H9 (cell line): Measurements from ENCODE around the gene ASS1. TPM values are rescaled to one million over a fixed set of nuclear protein-coding genes. Genes with fewer than 3 reads are reported as not detected.
A peak's percentile ranks its signal among the peaks of the same experiment; 100 is the strongest.

Experiments
- DNase-seq: peaks from one replicate; pipeline ENCODE4 v3.0.0-alpha.2; 2017
- H2AFZ ChIP-seq: one replicate; pipeline ENCODE4 v1.6.1; 2013; ENCODE audit warnings: mild to moderate bottlenecking, low read length, control low read depth, moderate library complexity
- H2AK5ac ChIP-seq: 2 replicates; pipeline ENCODE4 v1.6.1; 2013; ENCODE audit warnings: low read length, control low read depth, mixed read lengths; ENCODE audit not compliant: insufficient read length
- H2BK120ac ChIP-seq: one replicate; pipeline ENCODE4 v1.6.1; 2013; ENCODE audit warnings: low read depth, mild to moderate bottlenecking, low read length, control low read depth, inconsistent platforms; ENCODE audit not compliant: poor library complexity, severe bottlenecking
- H2BK12ac ChIP-seq: 2 replicates; pipeline ENCODE4 v1.6.1; 2013; ENCODE audit warnings: low read length, control low read depth, mixed read lengths, low read depth; ENCODE audit not compliant: insufficient read length
- H2BK15ac ChIP-seq: 2 replicates; pipeline ENCODE4 v1.6.1; 2013; ENCODE audit warnings: low read depth, low read length, control low read depth
- H2BK20ac ChIP-seq: one replicate; pipeline ENCODE4 v1.6.1; 2013; ENCODE audit warnings: low read depth, mild to moderate bottlenecking, low read length, control low read depth, inconsistent platforms; ENCODE audit not compliant: poor library complexity, severe bottlenecking
- H2BK5ac ChIP-seq: 2 replicates; pipeline ENCODE4 v1.6.1; 2013; ENCODE audit warnings: low read length, control low read depth, mixed read lengths; ENCODE audit not compliant: insufficient read length
- H3K14ac ChIP-seq: 2 replicates; pipeline ENCODE4 v1.6.1; 2013; ENCODE audit warnings: low read length, control low read depth; ENCODE audit not compliant: insufficient read depth
- H3K18ac ChIP-seq: 2 replicates; pipeline ENCODE4 v1.6.1; 2013; ENCODE audit warnings: low read depth, mild to moderate bottlenecking, mixed read lengths, low read length, control low read depth; ENCODE audit not compliant: insufficient read length
- H3K23ac ChIP-seq: 2 replicates; pipeline ENCODE4 v1.6.1; 2013; ENCODE audit warnings: low read length, control low read depth, mixed read lengths, low read depth; ENCODE audit not compliant: insufficient read length
- H3K23me2 ChIP-seq: 2 replicates; pipeline ENCODE4 v1.6.1; 2013; ENCODE audit warnings: low read depth, mild to moderate bottlenecking, mixed read lengths, low read length, control low read depth; ENCODE audit not compliant: insufficient read length, poor library complexity, severe bottlenecking
- H3K27ac ChIP-seq: 2 replicates; pipeline ENCODE4 v1.5.1; 2013; ENCODE audit warnings: low read length, control low read depth, mixed read lengths, low read depth; ENCODE audit not compliant: insufficient read length
- H3K27me3 ChIP-seq: 2 replicates; pipeline ENCODE4 v1.6.1; 2013; ENCODE audit warnings: low read length, control low read depth, inconsistent platforms; ENCODE audit not compliant: insufficient read depth
- H3K4ac ChIP-seq: 2 replicates; pipeline ENCODE4 v1.6.1; 2013; ENCODE audit warnings: low read depth, mild to moderate bottlenecking, control low read depth, inconsistent platforms, low read length, moderate library complexity
- H3K4me1 ChIP-seq: 2 replicates; pipeline ENCODE4 v1.6.1; 2013; ENCODE audit warnings: low read length, control low read depth, inconsistent platforms; ENCODE audit not compliant: insufficient read depth
- H3K4me2 ChIP-seq: 2 replicates; pipeline ENCODE4 v1.6.1; 2013; ENCODE audit warnings: low read length, control low read depth, mixed read lengths; ENCODE audit not compliant: insufficient read length, insufficient read depth
- H3K56ac ChIP-seq: 2 replicates; pipeline ENCODE4 v1.6.1; 2013; ENCODE audit warnings: low read depth, mild to moderate bottlenecking, mixed read lengths, low read length, control low read depth; ENCODE audit not compliant: insufficient read length
- H3K79me1 ChIP-seq: 2 replicates; pipeline ENCODE4 v1.6.1; 2013; ENCODE audit warnings: low read depth, mild to moderate bottlenecking, moderate library complexity, low read length, control low read depth, inconsistent platforms; ENCODE audit not compliant: insufficient read depth, poor library complexity, severe bottlenecking
- H3K79me2 ChIP-seq: 2 replicates; pipeline ENCODE4 v1.6.1; 2013; ENCODE audit warnings: low read length, control low read depth, inconsistent platforms; ENCODE audit not compliant: insufficient read depth
- H3K9ac ChIP-seq: 2 replicates; pipeline ENCODE4 v1.6.1; 2013; ENCODE audit warnings: low read length, control low read depth, mixed read lengths; ENCODE audit not compliant: insufficient read length; ENCODE audit errors: extremely low read depth
- H3K9me3 ChIP-seq: one replicate; pipeline ENCODE4 v1.6.1; 2013; ENCODE audit warnings: low read depth, low read length, inconsistent platforms; ENCODE audit not compliant: control insufficient read depth
- H3T11ph ChIP-seq: one replicate; pipeline ENCODE4 v1.6.1; 2013; ENCODE audit warnings: mild to moderate bottlenecking, low read length, control low read depth, inconsistent platforms
- H4K20me1 ChIP-seq: one replicate; pipeline ENCODE4 v1.6.1; 2013; ENCODE audit not compliant: control insufficient read depth, insufficient read length, insufficient read depth
- H4K5ac ChIP-seq: 2 replicates; pipeline ENCODE4 v1.6.1; 2013; ENCODE audit warnings: low read depth, mild to moderate bottlenecking, mixed read lengths, low read length, control low read depth; ENCODE audit not compliant: insufficient read length
- H4K8ac ChIP-seq: replicated peaks from 2 replicates; pipeline ENCODE4 v1.6.1; 2013; ENCODE audit warnings: low read length, control low read depth, mixed read lengths, low read depth; ENCODE audit not compliant: insufficient read length
- H4K91ac ChIP-seq: 2 replicates; pipeline ENCODE4 v1.6.1; 2013; ENCODE audit warnings: low read depth, mild to moderate bottlenecking, moderate library complexity, mixed read lengths, low read length, control low read depth; ENCODE audit not compliant: insufficient read length
- H3K27ac Mint-ChIP-seq, 3 experiments: 2 replicates in 2 of 3; 3 replicates in 1 of 3; pipeline ENCODE4 v1.8.0; 2020 to 2021; ENCODE audit warnings: mixed read lengths in 3 of 3, mild to moderate bottlenecking in 1 of 3, moderate library complexity in 1 of 3
- H3K27me3 Mint-ChIP-seq: 2 replicates; pipeline ENCODE4 v1.8.0; 2021; ENCODE audit warnings: low read depth, mild to moderate bottlenecking, moderate library complexity, mixed read lengths
- H3K36me3 Mint-ChIP-seq, 3 experiments: 2 replicates in 2 of 3; 3 replicates in 1 of 3; pipeline ENCODE4 v1.8.0; 2020 to 2021; ENCODE audit warnings: low read depth in 3 of 3, mixed read lengths in 3 of 3; ENCODE audit not compliant: insufficient read depth in 1 of 3
- H3K4me1 Mint-ChIP-seq, 2 experiments: 2 replicates each; pipeline ENCODE4 v1.8.0; 2020; ENCODE audit warnings: mixed read lengths in 2 of 2
- H3K4me3 Mint-ChIP-seq, 2 experiments: 2 replicates in 1 of 2; 3 replicates in 1 of 2; pipeline ENCODE4 v1.8.0; 2020 to 2021; ENCODE audit warnings: mild to moderate bottlenecking in 2 of 2, mixed read lengths in 2 of 2, moderate library complexity in 1 of 2
- H3K9me3 Mint-ChIP-seq, 2 experiments: 2 replicates in 1 of 2; 3 replicates in 1 of 2; pipeline ENCODE4 v1.8.0; 2020; ENCODE audit warnings: mild to moderate bottlenecking in 2 of 2, mixed read lengths in 2 of 2, moderate library complexity in 1 of 2
- WGBS: extraction: QIAGEN DNeasy Blood & Tissue Kit; methylation state at CpG from one replicate; pipeline ENCODE4 v1.1.7; 2013; ENCODE audit warnings: missing lambda C conversion rate, low lambda C conversion rate, mixed read lengths; ENCODE audit not compliant: insufficient read length; ENCODE audit errors: extremely low coverage; 5-methylcytosine and 5-hydroxymethylcytosine counted together
- total RNA-seq: library from RNA; stranded (reverse); gene quantifications from 2 replicates; pipeline ENCODE4 v1.2.1, GENCODE V29; 2021
- TF ChIP-seq, protein P1 (sequence below): fragments of 200-600 bp; sonication (generic); conservative IDR thresholded peaks from 3 replicates; pipeline ENCODE4 v1.8.0; 2021; ENCODE audit warnings: antibody characterized with exemption, mild to moderate bottlenecking

The ASS1 gene
- total RNA-seq, 1 experiment from 2014 or later, result 118 TPM

DNA sequence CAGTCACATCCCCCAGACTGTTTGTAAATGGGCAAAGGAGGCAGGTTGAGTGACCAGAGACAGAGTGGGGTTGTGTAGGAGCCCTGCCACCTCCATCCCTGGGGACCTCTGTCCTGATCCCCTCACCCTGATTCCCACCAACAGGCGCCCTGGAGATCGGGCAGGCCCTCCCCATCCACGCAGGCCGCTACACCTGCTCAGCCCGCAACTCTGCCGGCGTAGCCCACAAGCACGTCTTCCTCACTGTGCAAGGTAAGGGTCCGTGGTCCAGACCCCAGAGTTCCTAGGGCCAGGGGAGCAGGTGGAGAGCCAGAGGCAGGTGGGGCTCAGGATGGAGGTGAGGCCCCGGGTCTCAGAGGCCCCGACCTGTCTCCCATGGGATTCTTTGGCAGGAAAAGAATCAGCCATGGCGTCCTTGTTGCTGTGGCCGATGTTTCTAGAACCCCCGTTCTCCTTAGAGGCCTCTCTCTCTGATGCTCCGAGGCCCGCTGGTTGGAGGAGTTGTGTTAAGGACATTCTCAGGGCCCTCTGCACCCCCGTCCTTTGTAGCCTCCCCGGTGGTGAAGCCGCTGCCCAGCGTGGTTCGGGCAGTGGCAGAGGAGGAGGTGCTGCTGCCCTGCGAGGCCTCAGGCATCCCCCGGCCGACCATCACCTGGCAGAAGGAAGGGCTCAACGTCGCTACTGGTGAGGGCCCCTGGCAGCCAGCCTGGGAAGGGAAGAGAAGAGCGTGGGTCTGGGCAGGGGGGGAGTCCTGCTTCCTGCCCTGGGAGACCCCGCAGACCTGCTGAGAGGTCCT lies 41.9 kb upstream of the ASS1 start:
- Mint-ChIP-seq H3K4me3 (no peak overlapping the region), H3K4me1 (no peaks in the 10 kb centered on the region), H3K9me3 (no peaks in the 10 kb centered on the region), H3K27ac (peak overlapping the region in 1 of 3 experiments; percentile 75; a peak in 2 of 7 replicates), H3K36me3 (peaks cover 0 to 2% (median 0%) of the 10 kb centered on the region in 3 experiments; a peak in 2 of 7 replicates), H3K27me3 (no peaks in the 10 kb centered on the region)
- Histone ChIP-seq H3K4me1 (no peaks in the 10 kb centered on the region), H4K91ac (no peak overlapping the region), H2AK5ac (no peak overlapping the region), H2AFZ (no peak overlapping the region), H3K23me2 (no peaks in the 10 kb centered on the region), H3K4ac (no peak overlapping the region), H3K4me2 (no peak overlapping the region), H2BK20ac (no peak overlapping the region), H2BK12ac (no peak overlapping the region), H4K20me1 (no peaks in the 10 kb centered on the region), H4K8ac (no peak overlapping the region), H3K56ac (no peak overlapping the region), H2BK120ac (no peak overlapping the region), H3K27me3 (no peaks in the 10 kb centered on the region), H3K23ac (no peak overlapping the region), H3K14ac (no peak overlapping the region), H3K9me3 (no peaks in the 10 kb centered on the region), H2BK15ac (no peak overlapping the region), H4K5ac (no peak overlapping the region), H3K9ac (no peak overlapping the region), H3T11ph (no peak overlapping the region), H3K27ac (no peak overlapping the region), H3K18ac (no peak overlapping the region), H3K79me2 (no peaks in the 10 kb centered on the region), H3K79me1 (no peaks in the 10 kb centered on the region), H2BK5ac (no peak overlapping the region)
- DNase-seq, result no peak
- WGBS, result no CpG with 5 or more reads among the region's 28 CpGs
- TF ChIP-seq, protein P1, sequence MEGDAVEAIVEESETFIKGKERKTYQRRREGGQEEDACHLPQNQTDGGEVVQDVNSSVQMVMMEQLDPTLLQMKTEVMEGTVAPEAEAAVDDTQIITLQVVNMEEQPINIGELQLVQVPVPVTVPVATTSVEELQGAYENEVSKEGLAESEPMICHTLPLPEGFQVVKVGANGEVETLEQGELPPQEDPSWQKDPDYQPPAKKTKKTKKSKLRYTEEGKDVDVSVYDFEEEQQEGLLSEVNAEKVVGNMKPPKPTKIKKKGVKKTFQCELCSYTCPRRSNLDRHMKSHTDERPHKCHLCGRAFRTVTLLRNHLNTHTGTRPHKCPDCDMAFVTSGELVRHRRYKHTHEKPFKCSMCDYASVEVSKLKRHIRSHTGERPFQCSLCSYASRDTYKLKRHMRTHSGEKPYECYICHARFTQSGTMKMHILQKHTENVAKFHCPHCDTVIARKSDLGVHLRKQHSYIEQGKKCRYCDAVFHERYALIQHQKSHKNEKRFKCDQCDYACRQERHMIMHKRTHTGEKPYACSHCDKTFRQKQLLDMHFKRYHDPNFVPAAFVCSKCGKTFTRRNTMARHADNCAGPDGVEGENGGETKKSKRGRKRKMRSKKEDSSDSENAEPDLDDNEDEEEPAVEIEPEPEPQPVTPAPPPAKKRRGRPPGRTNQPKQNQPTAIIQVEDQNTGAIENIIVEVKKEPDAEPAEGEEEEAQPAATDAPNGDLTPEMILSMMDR, result no peak
